BE2C (cell line): ENCODE measurements around the gene CCR9.

Experiments
- DNase-seq: peaks from one replicate; pipeline ENCODE4 v3.0.0-alpha.2; 2020
- H3K27me3 ChIP-seq: fragments of 250-450 bp; sonication (Bioruptor Pico); 2 replicates; pipeline ENCODE4 v1.5.1; 2020; ENCODE audit warnings: mild to moderate bottlenecking
- H3K36me3 ChIP-seq: fragments of 250-450 bp; sonication (Bioruptor Pico); 2 replicates; pipeline ENCODE4 v1.5.1; 2020; ENCODE audit warnings: mild to moderate bottlenecking
- H3K4me1 ChIP-seq: fragments of 250-450 bp; sonication (Bioruptor Pico); 2 replicates; pipeline ENCODE4 v1.5.1; 2020
- H3K4me3 ChIP-seq: 2 replicates; pipeline ENCODE4 v1.5.1; 2011; ENCODE audit warnings: low read depth, low read length
- H3K9me3 ChIP-seq: fragments of 250-450 bp; sonication (Bioruptor Pico); 2 replicates; pipeline ENCODE4 v1.5.1; 2020
- TF ChIP-seq, protein P1 (sequence below): IDR thresholded peaks from 2 replicates; pipeline ENCODE4 v1.5.1; 2012; ENCODE audit warnings: mild to moderate bottlenecking, low read depth, low read length

The CCR9 gene

DNA sequence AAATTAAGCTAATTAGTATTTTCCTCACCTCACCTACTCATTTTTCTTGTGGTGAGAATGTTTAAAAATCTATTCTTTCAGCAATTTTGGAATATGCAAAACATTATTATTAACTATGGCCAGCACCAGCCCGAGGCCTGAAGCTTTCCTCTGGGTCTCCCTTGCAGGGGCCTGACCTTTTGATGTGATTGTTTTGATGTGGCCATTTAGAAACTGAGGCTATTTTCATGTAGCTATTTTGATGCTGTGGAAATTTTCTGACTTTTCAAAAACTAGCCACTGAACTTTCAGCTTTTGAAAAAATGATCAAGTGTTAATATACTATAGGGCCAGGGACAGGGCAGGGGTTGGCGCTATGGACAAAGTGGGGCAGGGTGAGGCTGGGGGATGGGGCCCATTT, 8.2 kb upstream of the CCR9 start:
- no peaks in the 10 kb centered on the region for H3K27me3 ChIP-seq
- no peaks in the 10 kb centered on the region for H3K9me3 ChIP-seq
- TF ChIP-seq, protein P1, sequence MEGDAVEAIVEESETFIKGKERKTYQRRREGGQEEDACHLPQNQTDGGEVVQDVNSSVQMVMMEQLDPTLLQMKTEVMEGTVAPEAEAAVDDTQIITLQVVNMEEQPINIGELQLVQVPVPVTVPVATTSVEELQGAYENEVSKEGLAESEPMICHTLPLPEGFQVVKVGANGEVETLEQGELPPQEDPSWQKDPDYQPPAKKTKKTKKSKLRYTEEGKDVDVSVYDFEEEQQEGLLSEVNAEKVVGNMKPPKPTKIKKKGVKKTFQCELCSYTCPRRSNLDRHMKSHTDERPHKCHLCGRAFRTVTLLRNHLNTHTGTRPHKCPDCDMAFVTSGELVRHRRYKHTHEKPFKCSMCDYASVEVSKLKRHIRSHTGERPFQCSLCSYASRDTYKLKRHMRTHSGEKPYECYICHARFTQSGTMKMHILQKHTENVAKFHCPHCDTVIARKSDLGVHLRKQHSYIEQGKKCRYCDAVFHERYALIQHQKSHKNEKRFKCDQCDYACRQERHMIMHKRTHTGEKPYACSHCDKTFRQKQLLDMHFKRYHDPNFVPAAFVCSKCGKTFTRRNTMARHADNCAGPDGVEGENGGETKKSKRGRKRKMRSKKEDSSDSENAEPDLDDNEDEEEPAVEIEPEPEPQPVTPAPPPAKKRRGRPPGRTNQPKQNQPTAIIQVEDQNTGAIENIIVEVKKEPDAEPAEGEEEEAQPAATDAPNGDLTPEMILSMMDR = no peak
- H3K36me3 ChIP-seq = no peaks in the 10 kb centered on the region
- H3K4me1 ChIP-seq = no peaks in the 10 kb centered on the region
- H3K4me3 ChIP-seq = no peak overlapping the region
- DNase-seq = no peak

DNA sequence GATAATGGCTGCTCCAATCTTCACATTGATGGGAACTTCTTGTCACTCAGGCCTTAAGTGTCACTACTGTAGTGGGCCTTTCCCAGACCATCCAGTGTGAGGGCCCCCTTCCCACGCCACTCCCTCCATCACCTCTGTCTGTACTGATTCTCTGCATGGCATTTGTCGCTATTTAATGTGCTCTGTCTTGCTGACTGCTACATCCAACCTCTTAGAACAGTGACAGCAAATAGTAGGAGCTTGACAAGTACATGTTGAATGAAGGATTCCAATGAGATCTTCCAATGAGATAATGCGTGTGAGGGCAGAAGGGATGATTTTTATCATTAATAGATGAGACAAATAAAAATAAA, 5.6 kb upstream of the CCR9 start:
- H3K9me3 ChIP-seq = no peaks in the 10 kb centered on the region
- DNase-seq = no peak
- no peaks in the 10 kb centered on the region for H3K27me3 ChIP-seq
- no peaks in the 10 kb centered on the region for H3K36me3 ChIP-seq
- no peaks in the 10 kb centered on the region for H3K4me1 ChIP-seq
- TF ChIP-seq, protein P1 = no peak
- no peak overlapping the region for H3K4me3 ChIP-seq

DNA sequence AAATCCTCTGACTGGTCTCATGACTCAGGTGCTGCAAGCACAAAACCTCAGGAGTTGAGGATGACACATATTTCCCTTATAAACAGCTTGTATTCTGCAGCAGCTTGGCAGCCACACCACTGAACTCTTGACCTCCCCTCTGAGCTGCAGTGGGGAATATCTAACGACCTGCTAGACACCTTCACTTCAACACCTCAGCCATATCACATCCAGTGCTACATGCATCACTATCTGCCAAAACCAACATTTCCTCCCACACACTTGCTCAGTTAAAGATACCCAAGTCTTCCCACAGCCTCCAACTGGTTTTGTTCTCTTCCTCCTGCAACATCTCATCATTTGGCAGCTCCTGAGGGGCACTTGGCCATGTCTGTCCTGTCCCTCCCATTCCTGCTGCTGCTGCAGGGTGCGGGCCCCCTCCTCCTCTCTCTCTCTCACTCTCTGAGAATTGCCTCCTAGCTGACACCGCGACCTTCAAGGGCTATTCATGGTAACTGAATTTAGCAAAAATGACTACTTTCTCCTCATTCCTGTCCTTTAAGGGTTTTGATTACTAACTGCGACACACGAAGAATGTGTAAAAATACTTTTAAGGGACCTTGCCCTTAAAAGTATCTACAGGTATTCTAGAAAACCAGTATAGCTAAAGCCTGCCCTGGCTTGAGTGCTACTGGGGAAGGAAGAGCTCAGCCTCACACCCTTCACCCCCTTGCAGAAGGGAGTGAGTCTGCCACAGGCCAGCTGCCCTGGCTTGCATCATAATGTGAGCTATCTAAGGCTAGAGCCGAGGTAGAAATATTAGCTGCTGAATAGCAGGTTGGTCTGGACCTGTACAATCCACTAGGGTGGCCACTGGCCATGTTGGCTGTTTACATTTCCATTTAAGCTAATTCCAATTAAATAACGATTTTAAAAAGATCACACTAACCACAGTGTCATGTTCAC, 5.0 kb upstream of the CCR9 start:
- H3K27me3 ChIP-seq = no peaks in the 10 kb centered on the region
- DNase-seq = no peak
- no peaks in the 10 kb centered on the region for H3K36me3 ChIP-seq
- H3K4me1 ChIP-seq = no peaks in the 10 kb centered on the region
- TF ChIP-seq, protein P1 = no peak
- no peaks in the 10 kb centered on the region for H3K9me3 ChIP-seq
- no peak overlapping the region for H3K4me3 ChIP-seq

DNA sequence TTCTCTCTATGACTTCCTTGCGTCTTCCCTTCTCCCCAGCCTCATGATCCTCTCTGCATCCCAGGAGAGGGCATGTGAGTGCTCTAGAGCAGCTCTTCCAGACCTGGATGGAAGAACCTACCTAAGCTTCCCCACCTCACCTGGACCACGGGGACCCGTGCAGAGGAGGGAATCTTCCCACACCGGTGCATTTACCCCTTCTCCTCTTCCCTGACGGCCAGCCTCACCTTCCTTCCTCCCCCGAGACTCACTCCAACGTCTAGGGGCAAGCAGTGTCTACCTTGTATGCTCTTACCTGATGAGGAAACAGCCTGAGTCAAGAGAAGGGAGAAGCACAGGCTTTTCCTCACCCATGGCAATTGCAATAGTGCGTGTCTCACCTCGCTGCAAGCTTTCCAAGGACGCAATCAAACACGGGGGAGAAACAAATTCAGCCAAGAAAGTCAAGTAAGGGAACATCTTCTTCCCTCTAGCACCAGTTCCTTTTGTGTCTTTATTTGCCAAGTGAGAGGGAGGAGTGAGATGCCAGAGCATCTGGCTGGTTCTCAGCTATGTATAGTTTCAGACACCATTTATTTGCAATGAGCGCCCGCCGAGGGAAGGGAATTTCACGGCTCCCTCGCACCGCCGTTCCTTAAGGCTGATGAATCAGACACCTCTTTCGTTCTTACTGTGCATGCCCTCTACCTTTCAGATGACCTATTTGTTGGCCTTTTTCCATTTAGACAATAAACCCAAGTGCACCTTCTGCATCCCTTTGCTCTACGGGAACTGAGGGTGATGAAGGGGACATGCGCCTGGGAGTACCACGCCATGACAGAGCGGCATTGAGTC, 1.8 kb upstream of the CCR9 start:
- no peaks in the 10 kb centered on the region for H3K9me3 ChIP-seq
- no peak overlapping the region for H3K4me3 ChIP-seq
- TF ChIP-seq, protein P1 = no peak
- H3K4me1 ChIP-seq = no peaks in the 10 kb centered on the region
- no peaks in the 10 kb centered on the region for H3K27me3 ChIP-seq
- H3K36me3 ChIP-seq = no peaks in the 10 kb centered on the region
- no peak for DNase-seq

DNA sequence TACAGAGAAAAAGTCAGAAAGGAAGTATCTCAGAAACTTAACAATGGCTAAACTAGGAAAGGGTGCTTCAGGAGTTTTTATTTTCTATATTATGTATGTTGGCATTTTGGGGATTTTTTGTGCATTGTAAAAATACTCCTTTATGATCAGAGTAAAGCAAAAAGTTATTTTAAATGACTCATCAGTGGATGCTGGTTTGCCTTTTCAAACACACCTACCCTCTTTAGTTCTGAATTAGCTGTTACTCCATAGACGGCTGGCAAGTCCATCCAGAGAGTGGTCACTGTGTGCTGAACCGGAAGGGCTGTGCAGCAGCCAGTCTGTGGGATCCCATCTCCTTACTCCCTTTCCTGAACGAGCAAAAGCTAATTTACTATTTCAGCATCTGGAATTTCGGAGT, 942 bp downstream of the CCR9 start:
- H3K4me1 ChIP-seq = no peaks in the 10 kb centered on the region
- H3K4me3 ChIP-seq = no peak overlapping the region
- no peaks in the 10 kb centered on the region for H3K27me3 ChIP-seq
- no peaks in the 10 kb centered on the region for H3K9me3 ChIP-seq
- no peak for DNase-seq
- TF ChIP-seq, protein P1 = no peak
- H3K36me3 ChIP-seq = no peaks in the 10 kb centered on the region
